HEK293 (cell line): Measurements from ENCODE around the gene EPO.
A peak's percentile ranks its signal among the peaks of the same experiment; 100 is the strongest.

Experiments
- AEBP2 ChIP-seq: fragments of 450-650 bp; formaldehyde crosslinking; IDR thresholded peaks from 2 replicates; pipeline ENCODE4 v1.5.1; 2016; ENCODE audit warnings: missing biosample characterization, missing genetic modification characterization, borderline replicate concordance
- GLIS2 ChIP-seq: fragments of 450-650 bp; formaldehyde crosslinking; IDR thresholded peaks from 2 replicates; pipeline ENCODE4 v1.5.1; 2016; ENCODE audit warnings: missing biosample characterization, missing genetic modification characterization
- HOXD13 ChIP-seq: sonication (generic); formaldehyde crosslinking; IDR thresholded peaks from 2 replicates; pipeline ENCODE4 v1.8.0; 2022; ENCODE audit warnings: missing genetic modification reagents, borderline replicate concordance
- KLF8 ChIP-seq: fragments of 450-650 bp; formaldehyde crosslinking; IDR thresholded peaks from 2 replicates; pipeline ENCODE4 v1.5.1; 2016; ENCODE audit warnings: missing biosample characterization, missing genetic modification characterization
- MYNN ChIP-seq: fragments of 450-650 bp; formaldehyde crosslinking; IDR thresholded peaks from 2 replicates; pipeline ENCODE4 v1.5.1; 2016; ENCODE audit warnings: missing biosample characterization, missing genetic modification characterization, borderline replicate concordance
- MZF1 ChIP-seq: fragments of 450-650 bp; formaldehyde crosslinking; IDR thresholded peaks from 2 replicates; pipeline ENCODE4 v1.5.1; 2017; ENCODE audit warnings: missing biosample characterization, missing genetic modification characterization, borderline replicate concordance
- OSR2 ChIP-seq: fragments of 450-650 bp; formaldehyde crosslinking; IDR thresholded peaks from 2 replicates; pipeline ENCODE4 v1.5.1; 2016; ENCODE audit warnings: missing biosample characterization, missing genetic modification characterization
- PRDM1 ChIP-seq: fragments of 450-650 bp; formaldehyde crosslinking; IDR thresholded peaks from 2 replicates; pipeline ENCODE4; 2016; ENCODE audit warnings: missing biosample characterization, missing genetic modification characterization
- SCRT1 ChIP-seq: fragments of 450-650 bp; formaldehyde crosslinking; IDR thresholded peaks from 2 replicates; pipeline ENCODE4 v1.5.1; 2016; ENCODE audit warnings: missing biosample characterization, missing genetic modification characterization, borderline replicate concordance
- SP2 ChIP-seq: fragments of 450-650 bp; formaldehyde crosslinking; IDR thresholded peaks from 2 replicates; pipeline ENCODE4 v1.5.1; 2016; ENCODE audit warnings: missing biosample characterization, missing genetic modification characterization
- WT1 ChIP-seq: fragments of 450-650 bp; formaldehyde crosslinking; IDR thresholded peaks from 2 replicates; pipeline ENCODE4 v1.5.1; 2016; ENCODE audit warnings: missing biosample characterization, missing genetic modification characterization
- ZBTB17 ChIP-seq: fragments of 450-650 bp; formaldehyde crosslinking; IDR thresholded peaks from 2 replicates; pipeline ENCODE4 v1.5.1; 2016; ENCODE audit warnings: missing biosample characterization, missing genetic modification characterization
- ZFHX2 ChIP-seq: fragments of 450-650 bp; formaldehyde crosslinking; conservative IDR thresholded peaks from 2 replicates; pipeline ENCODE4 v1.5.1; 2016; ENCODE audit warnings: missing biosample characterization, missing genetic modification characterization
- ZNF133 ChIP-seq: fragments of 450-650 bp; formaldehyde crosslinking; IDR thresholded peaks from 2 replicates; pipeline ENCODE4 v1.5.1; 2016; ENCODE audit warnings: missing biosample characterization, missing genetic modification characterization
- ZNF140 ChIP-seq: fragments of 450-650 bp; formaldehyde crosslinking; IDR thresholded peaks from 2 replicates; pipeline ENCODE4 v1.5.1; 2016; ENCODE audit warnings: missing biosample characterization, missing genetic modification characterization
- ZNF169 ChIP-seq: fragments of 450-650 bp; formaldehyde crosslinking; IDR thresholded peaks from 2 replicates; pipeline ENCODE4 v1.5.1; 2016; ENCODE audit warnings: missing biosample characterization, missing genetic modification characterization
- ZNF223 ChIP-seq: fragments of 450-650 bp; formaldehyde crosslinking; IDR thresholded peaks from 2 replicates; pipeline ENCODE4 v1.5.1; 2016; ENCODE audit warnings: missing biosample characterization, missing genetic modification characterization
- ZNF248 ChIP-seq: fragments of 450-650 bp; formaldehyde crosslinking; IDR thresholded peaks from 2 replicates; pipeline ENCODE4 v1.5.1; 2017; ENCODE audit warnings: missing biosample characterization, missing genetic modification characterization
- ZNF521 ChIP-seq: fragments of 450-650 bp; formaldehyde crosslinking; IDR thresholded peaks from 2 replicates; pipeline ENCODE4 v1.5.1; 2017; ENCODE audit warnings: missing biosample characterization, mild to moderate bottlenecking, missing genetic modification characterization
- ZNF529 ChIP-seq: fragments of 450-650 bp; formaldehyde crosslinking; IDR thresholded peaks from 2 replicates; pipeline ENCODE4 v1.5.1; 2017; ENCODE audit warnings: missing genetic modification characterization, missing biosample characterization; ENCODE audit not compliant: insufficient replicate concordance
- ZNF560 ChIP-seq: fragments of 450-650 bp; formaldehyde crosslinking; IDR thresholded peaks from 2 replicates; pipeline ENCODE4 v1.5.1; 2017; ENCODE audit warnings: missing biosample characterization, missing genetic modification characterization, borderline replicate concordance
- ZNF600 ChIP-seq: fragments of 450-650 bp; formaldehyde crosslinking; IDR thresholded peaks from 2 replicates; pipeline ENCODE4 v1.5.1; 2016; ENCODE audit warnings: missing biosample characterization, missing genetic modification characterization
- ZNF621 ChIP-seq: fragments of 450-650 bp; formaldehyde crosslinking; IDR thresholded peaks from 2 replicates; pipeline ENCODE4 v1.5.1; 2017; ENCODE audit warnings: missing biosample characterization, missing genetic modification characterization
- ZNF623 ChIP-seq: fragments of 450-650 bp; formaldehyde crosslinking; IDR thresholded peaks from 2 replicates; pipeline ENCODE4 v1.5.1; 2016; ENCODE audit warnings: missing biosample characterization, missing genetic modification characterization
- ZNF658 ChIP-seq: fragments of 450-650 bp; formaldehyde crosslinking; IDR thresholded peaks from 2 replicates; pipeline ENCODE4; 2016; ENCODE audit warnings: missing biosample characterization, missing genetic modification characterization
- ZNF791 ChIP-seq: fragments of 450-650 bp; formaldehyde crosslinking; IDR thresholded peaks from 2 replicates; pipeline ENCODE4 v1.5.1; 2016; ENCODE audit warnings: missing biosample characterization, missing genetic modification characterization
- TF ChIP-seq, protein P1 (sequence below): fragments of 450-650 bp; formaldehyde crosslinking; IDR thresholded peaks from 2 replicates; pipeline ENCODE4 v1.5.1; 2016; ENCODE audit warnings: missing biosample characterization, missing genetic modification characterization
- TF ChIP-seq, protein P2 (sequence below): fragments of 450-650 bp; formaldehyde crosslinking; IDR thresholded peaks from 2 replicates; pipeline ENCODE4 v1.5.1; 2016; ENCODE audit warnings: missing biosample characterization, missing genetic modification characterization
- TF ChIP-seq, protein P3 (sequence below): fragments of 450-650 bp; formaldehyde crosslinking; IDR thresholded peaks from 2 replicates; pipeline ENCODE4 v1.5.1; 2016; ENCODE audit warnings: missing biosample characterization, missing genetic modification characterization
- TF ChIP-seq, protein P4 (sequence below): fragments of 450-650 bp; formaldehyde crosslinking; IDR thresholded peaks from 2 replicates; pipeline ENCODE4 v1.5.1; 2017; ENCODE audit warnings: missing biosample characterization, missing genetic modification characterization
- TF ChIP-seq, protein P5 (sequence below): IDR thresholded peaks from 2 replicates; pipeline ENCODE4 v1.6.1; 2011; ENCODE audit warnings: mild to moderate bottlenecking, low read depth, low read length, borderline replicate concordance

Gene EPO

GRCh38 chr7:100679129-100679926, 40.9 kb upstream of the EPO start (continued):
- TF ChIP-seq PRDM1 (tag by site-specific recombination) (no peak), KLF8 (no peak), ZNF623 (tag by site-specific recombination) (no peak), ZNF223 (no peak), OSR2 (tag by site-specific recombination) (peak; percentile 71; the same call in 1 of the 2 replicates), ZNF658 (tag by site-specific recombination) (no peak), GLIS2 (tag by site-specific recombination) (peak; percentile 9; the same call in 1 of the 2 replicates), ZNF133 (no peak), ZNF248 (tag by site-specific recombination) (no peak), HOXD13 (CRISPR knock-in tag) (no peak), ZNF140 (tag by site-specific recombination) (no peak), ZNF521 (tag by site-specific recombination) (no peak), SCRT1 (tag by site-specific recombination) (no peak), ZBTB17 (tag by site-specific recombination) (peak; percentile 55), ZNF621 (no peak), MYNN (tag by site-specific recombination) (no peak), ZNF791 (tag by site-specific recombination) (no peak), SP2 (tag by site-specific recombination) (peak; percentile 64), AEBP2 (no peak), ZNF529 (tag by site-specific recombination) (no peak), ZNF560 (tag by site-specific recombination) (no peak), WT1 (tag by site-specific recombination) (peak; percentile 91), ZFHX2 (tag by site-specific recombination) (peak; percentile 80), MZF1 (tag by site-specific recombination) (no peak), ZNF169 (tag by site-specific recombination) (no peak), ZNF600 (peak; percentile 76)
- TF ChIP-seq, protein P1, sequence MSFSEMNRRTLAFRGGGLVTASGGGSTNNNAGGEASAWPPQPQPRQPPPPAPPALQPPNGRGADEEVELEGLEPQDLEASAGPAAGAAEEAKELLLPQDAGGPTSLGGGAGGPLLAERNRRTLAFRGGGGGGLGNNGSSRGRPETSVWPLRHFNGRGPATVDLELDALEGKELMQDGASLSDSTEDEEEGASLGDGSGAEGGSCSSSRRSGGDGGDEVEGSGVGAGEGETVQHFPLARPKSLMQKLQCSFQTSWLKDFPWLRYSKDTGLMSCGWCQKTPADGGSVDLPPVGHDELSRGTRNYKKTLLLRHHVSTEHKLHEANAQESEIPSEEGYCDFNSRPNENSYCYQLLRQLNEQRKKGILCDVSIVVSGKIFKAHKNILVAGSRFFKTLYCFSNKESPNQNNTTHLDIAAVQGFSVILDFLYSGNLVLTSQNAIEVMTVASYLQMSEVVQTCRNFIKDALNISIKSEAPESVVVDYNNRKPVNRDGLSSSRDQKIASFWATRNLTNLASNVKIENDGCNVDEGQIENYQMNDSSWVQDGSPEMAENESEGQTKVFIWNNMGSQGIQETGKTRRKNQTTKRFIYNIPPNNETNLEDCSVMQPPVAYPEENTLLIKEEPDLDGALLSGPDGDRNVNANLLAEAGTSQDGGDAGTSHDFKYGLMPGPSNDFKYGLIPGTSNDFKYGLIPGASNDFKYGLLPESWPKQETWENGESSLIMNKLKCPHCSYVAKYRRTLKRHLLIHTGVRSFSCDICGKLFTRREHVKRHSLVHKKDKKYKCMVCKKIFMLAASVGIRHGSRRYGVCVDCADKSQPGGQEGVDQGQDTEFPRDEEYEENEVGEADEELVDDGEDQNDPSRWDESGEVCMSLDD = peak; percentile 27; the same call in 1 of the 2 replicates
- TF ChIP-seq, protein P2, sequence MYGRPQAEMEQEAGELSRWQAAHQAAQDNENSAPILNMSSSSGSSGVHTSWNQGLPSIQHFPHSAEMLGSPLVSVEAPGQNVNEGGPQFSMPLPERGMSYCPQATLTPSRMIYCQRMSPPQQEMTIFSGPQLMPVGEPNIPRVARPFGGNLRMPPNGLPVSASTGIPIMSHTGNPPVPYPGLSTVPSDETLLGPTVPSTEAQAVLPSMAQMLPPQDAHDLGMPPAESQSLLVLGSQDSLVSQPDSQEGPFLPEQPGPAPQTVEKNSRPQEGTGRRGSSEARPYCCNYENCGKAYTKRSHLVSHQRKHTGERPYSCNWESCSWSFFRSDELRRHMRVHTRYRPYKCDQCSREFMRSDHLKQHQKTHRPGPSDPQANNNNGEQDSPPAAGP (tag by site-specific recombination) = no peak; the same call in 1 of the 2 replicates
- TF ChIP-seq, protein P3, sequence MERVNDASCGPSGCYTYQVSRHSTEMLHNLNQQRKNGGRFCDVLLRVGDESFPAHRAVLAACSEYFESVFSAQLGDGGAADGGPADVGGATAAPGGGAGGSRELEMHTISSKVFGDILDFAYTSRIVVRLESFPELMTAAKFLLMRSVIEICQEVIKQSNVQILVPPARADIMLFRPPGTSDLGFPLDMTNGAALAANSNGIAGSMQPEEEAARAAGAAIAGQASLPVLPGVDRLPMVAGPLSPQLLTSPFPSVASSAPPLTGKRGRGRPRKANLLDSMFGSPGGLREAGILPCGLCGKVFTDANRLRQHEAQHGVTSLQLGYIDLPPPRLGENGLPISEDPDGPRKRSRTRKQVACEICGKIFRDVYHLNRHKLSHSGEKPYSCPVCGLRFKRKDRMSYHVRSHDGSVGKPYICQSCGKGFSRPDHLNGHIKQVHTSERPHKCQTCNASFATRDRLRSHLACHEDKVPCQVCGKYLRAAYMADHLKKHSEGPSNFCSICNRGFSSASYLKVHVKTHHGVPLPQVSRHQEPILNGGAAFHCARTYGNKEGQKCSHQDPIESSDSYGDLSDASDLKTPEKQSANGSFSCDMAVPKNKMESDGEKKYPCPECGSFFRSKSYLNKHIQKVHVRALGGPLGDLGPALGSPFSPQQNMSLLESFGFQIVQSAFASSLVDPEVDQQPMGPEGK = peak; percentile 58
- TF ChIP-seq, protein P4, sequence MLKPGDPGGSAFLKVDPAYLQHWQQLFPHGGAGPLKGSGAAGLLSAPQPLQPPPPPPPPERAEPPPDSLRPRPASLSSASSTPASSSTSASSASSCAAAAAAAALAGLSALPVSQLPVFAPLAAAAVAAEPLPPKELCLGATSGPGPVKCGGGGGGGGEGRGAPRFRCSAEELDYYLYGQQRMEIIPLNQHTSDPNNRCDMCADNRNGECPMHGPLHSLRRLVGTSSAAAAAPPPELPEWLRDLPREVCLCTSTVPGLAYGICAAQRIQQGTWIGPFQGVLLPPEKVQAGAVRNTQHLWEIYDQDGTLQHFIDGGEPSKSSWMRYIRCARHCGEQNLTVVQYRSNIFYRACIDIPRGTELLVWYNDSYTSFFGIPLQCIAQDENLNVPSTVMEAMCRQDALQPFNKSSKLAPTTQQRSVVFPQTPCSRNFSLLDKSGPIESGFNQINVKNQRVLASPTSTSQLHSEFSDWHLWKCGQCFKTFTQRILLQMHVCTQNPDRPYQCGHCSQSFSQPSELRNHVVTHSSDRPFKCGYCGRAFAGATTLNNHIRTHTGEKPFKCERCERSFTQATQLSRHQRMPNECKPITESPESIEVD (tag by site-specific recombination) = no peak
- TF ChIP-seq, protein P5, sequence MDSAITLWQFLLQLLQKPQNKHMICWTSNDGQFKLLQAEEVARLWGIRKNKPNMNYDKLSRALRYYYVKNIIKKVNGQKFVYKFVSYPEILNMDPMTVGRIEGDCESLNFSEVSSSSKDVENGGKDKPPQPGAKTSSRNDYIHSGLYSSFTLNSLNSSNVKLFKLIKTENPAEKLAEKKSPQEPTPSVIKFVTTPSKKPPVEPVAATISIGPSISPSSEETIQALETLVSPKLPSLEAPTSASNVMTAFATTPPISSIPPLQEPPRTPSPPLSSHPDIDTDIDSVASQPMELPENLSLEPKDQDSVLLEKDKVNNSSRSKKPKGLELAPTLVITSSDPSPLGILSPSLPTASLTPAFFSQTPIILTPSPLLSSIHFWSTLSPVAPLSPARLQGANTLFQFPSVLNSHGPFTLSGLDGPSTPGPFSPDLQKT = no peak
